ENCODE data around the gene CDH6. TPM values are rescaled to one million over a fixed set of nuclear protein-coding genes. Genes with fewer than 3 reads are reported as not detected.

The CDH6 gene
- total RNA-seq = not detected

- DNase-seq (peak; percentile 7), ATAC-seq (no peak)
- ChIA-PET POLR2A (no interaction called here), CTCF (interaction anchor here (1.2 kb wide), 1 partner anchor 8 kb away, joined by 3 read pairs; no protein-coding TSS in a partner anchor)
- H3K4me3 Mint-ChIP-seq = no peak within 1 kb of the TSS
- H3K9me3 Mint-ChIP-seq (ENCODE audit: low read depth) = no peaks in the 10 kb centered on the region
- intact Hi-C loops (cut with DNase I, micrococcal nuclease) = no loop called here
- peaks cover 6% of the 10 kb centered on the region for H3K4me1 Mint-ChIP-seq
- peaks cover 40% of the 10 kb centered on the region for H3K27me3 Mint-ChIP-seq
- no peak within 1 kb of the TSS for H3K27ac Mint-ChIP-seq
- no peaks in the 10 kb centered on the region for H3K36me3 Mint-ChIP-seq (ENCODE audit: low read depth)
Measured at GRCh38 chr5:31193591-31194467, at the start of gene CDH6. Gene CDH6 (plus strand): TSS chr5:31193686. CDS start chr5:31267474, 73,788 bp downstream.

- H3K27me3 Mint-ChIP-seq = no peaks in the 10 kb centered on the region
- ATAC-seq = no peak
- ChIA-PET CTCF (interaction anchor here (0.7 kb wide), 1 partner anchor 66 kb away, joined by 3 read pairs; no protein-coding TSS in a partner anchor), POLR2A (no interaction called here)
- no peak for DNase-seq
- no peak overlapping the region for H3K27ac Mint-ChIP-seq
- no peaks in the 10 kb centered on the region for H3K9me3 Mint-ChIP-seq (ENCODE audit: low read depth)
- intact Hi-C loops (cut with DNase I, micrococcal nuclease) = no loop called here
- H3K36me3 Mint-ChIP-seq (ENCODE audit: low read depth) = no peaks in the 10 kb centered on the region
- H3K4me3 Mint-ChIP-seq = no peak overlapping the region
- no peaks in the 10 kb centered on the region for H3K4me1 Mint-ChIP-seq
Measured at GRCh38 chr5:31144364-31144763, 49.1 kb upstream of the CDH6 start.

GRCh38 chr5:31148959-31149475, 44.5 kb upstream of the CDH6 start:
- ChIA-PET CTCF (no interaction called here), POLR2A (no interaction called here)
- no peaks in the 10 kb centered on the region for H3K4me1 Mint-ChIP-seq
- no peak for ATAC-seq
- peaks cover 1% of the 10 kb centered on the region for H3K9me3 Mint-ChIP-seq (ENCODE audit: low read depth)
- no peaks in the 10 kb centered on the region for H3K36me3 Mint-ChIP-seq (ENCODE audit: low read depth)
- intact Hi-C loops (cut with DNase I, micrococcal nuclease) = no loop called here
- no peaks in the 10 kb centered on the region for H3K27me3 Mint-ChIP-seq
- H3K4me3 Mint-ChIP-seq = no peak overlapping the region
- DNase-seq = no peak
- no peak overlapping the region for H3K27ac Mint-ChIP-seq

- Mint-ChIP-seq H3K27me3 (no peaks in the 10 kb centered on the region), H3K4me3 (no peak overlapping the region), H3K9me3 (ENCODE audit: low read depth) (peaks cover 1% of the 10 kb centered on the region), H3K27ac (no peak overlapping the region), H3K4me1 (no peaks in the 10 kb centered on the region), H3K36me3 (ENCODE audit: low read depth) (no peaks in the 10 kb centered on the region)
- intact Hi-C loops (cut with DNase I, micrococcal nuclease) = no loop called here
- CTCF ChIA-PET = interaction anchor here (1.1 kb wide), 1 partner anchor 10 kb away, joined by 3 read pairs; no protein-coding TSS in a partner anchor
- POLR2A ChIA-PET = no interaction called here
- DNase-seq (no peak), ATAC-seq (no peak)
Measured at GRCh38 chr5:31153521-31153920, 40.0 kb upstream of the CDH6 start.

GRCh38 chr5:31156631-31157160, 36.8 kb upstream of the CDH6 start:
- Mint-ChIP-seq H3K36me3 (ENCODE audit: low read depth) (no peaks in the 10 kb centered on the region), H3K9me3 (ENCODE audit: low read depth) (no peaks in the 10 kb centered on the region), H3K4me1 (no peaks in the 10 kb centered on the region), H3K27me3 (peaks cover 3% of the 10 kb centered on the region), H3K4me3 (no peak overlapping the region), H3K27ac (no peak overlapping the region)
- no peak for ATAC-seq
- ChIA-PET CTCF (no interaction called here), POLR2A (no interaction called here)
- intact Hi-C loops (cut with DNase I, micrococcal nuclease) = no loop called here
- DNase-seq = no peak

- Mint-ChIP-seq H3K27ac (no peak overlapping the region), H3K4me3 (no peak overlapping the region), H3K36me3 (ENCODE audit: low read depth) (no peaks in the 10 kb centered on the region), H3K9me3 (ENCODE audit: low read depth) (no peaks in the 10 kb centered on the region), H3K4me1 (no peaks in the 10 kb centered on the region), H3K27me3 (peaks cover 3% of the 10 kb centered on the region)
- CTCF ChIA-PET = interaction anchor here (0.6 kb wide), 1 partner anchor 62 kb away, joined by 3 read pairs; no protein-coding TSS in a partner anchor
- ATAC-seq (no peak), DNase-seq (no peak)
- intact Hi-C loops (cut with DNase I, micrococcal nuclease) = no loop called here
- POLR2A ChIA-PET = no interaction called here
Measured at GRCh38 chr5:31157720-31158119, 35.8 kb upstream of the CDH6 start.

GRCh38 chr5:31158686-31159085, 34.8 kb upstream of the CDH6 start:
- POLR2A ChIA-PET = no interaction called here
- Mint-ChIP-seq H3K9me3 (ENCODE audit: low read depth) (no peaks in the 10 kb centered on the region), H3K27me3 (peaks cover 3% of the 10 kb centered on the region), H3K4me3 (no peak overlapping the region), H3K4me1 (no peaks in the 10 kb centered on the region), H3K27ac (no peak overlapping the region), H3K36me3 (ENCODE audit: low read depth) (no peaks in the 10 kb centered on the region)
- CTCF ChIA-PET = no interaction called here
- DNase-seq (no peak), ATAC-seq (no peak)
- intact Hi-C loops (cut with DNase I, micrococcal nuclease) = no loop called here

GRCh38 chr5:31161781-31162181, 31.7 kb upstream of the CDH6 start:
- POLR2A ChIA-PET = no interaction called here
- intact Hi-C loops (cut with DNase I, micrococcal nuclease) = no loop called here
- Mint-ChIP-seq H3K4me1 (no peaks in the 10 kb centered on the region), H3K27me3 (peaks cover 5% of the 10 kb centered on the region), H3K4me3 (no peak overlapping the region), H3K27ac (no peak overlapping the region), H3K36me3 (ENCODE audit: low read depth) (no peaks in the 10 kb centered on the region), H3K9me3 (ENCODE audit: low read depth) (no peaks in the 10 kb centered on the region)
- no peak for DNase-seq
- ATAC-seq = no peak
- CTCF ChIA-PET = no interaction called here

GRCh38 chr5:31165729-31166128, 27.8 kb upstream of the CDH6 start:
- H3K4me1 Mint-ChIP-seq = no peaks in the 10 kb centered on the region
- intact Hi-C loops (cut with DNase I, micrococcal nuclease) = no loop called here
- ATAC-seq (no peak), DNase-seq (no peak)
- H3K27me3 Mint-ChIP-seq = peaks cover 2% of the 10 kb centered on the region
- H3K9me3 Mint-ChIP-seq (ENCODE audit: low read depth) = no peaks in the 10 kb centered on the region
- no peak overlapping the region for H3K27ac Mint-ChIP-seq
- ChIA-PET POLR2A (no interaction called here), CTCF (no interaction called here)
- H3K4me3 Mint-ChIP-seq = no peak overlapping the region
- no peaks in the 10 kb centered on the region for H3K36me3 Mint-ChIP-seq (ENCODE audit: low read depth)

- intact Hi-C loops (cut with DNase I, micrococcal nuclease) = no loop called here
- ChIA-PET CTCF (interaction anchor here (1.2 to 1.3 kb wide), 2 partner anchors 17 to 18 kb away, joined by 3 to 6 read pairs; no protein-coding TSS in a partner anchor), POLR2A (no interaction called here)
- Mint-ChIP-seq H3K4me3 (no peak overlapping the region), H3K4me1 (no peaks in the 10 kb centered on the region), H3K27ac (no peak overlapping the region), H3K9me3 (ENCODE audit: low read depth) (no peaks in the 10 kb centered on the region), H3K36me3 (ENCODE audit: low read depth) (no peaks in the 10 kb centered on the region), H3K27me3 (peaks cover 2% of the 10 kb centered on the region)
- no peak for ATAC-seq
- DNase-seq = no peak
Measured at GRCh38 chr5:31169379-31169778, 24.1 kb upstream of the CDH6 start.

GRCh38 chr5:31172881-31173280, 20.6 kb upstream of the CDH6 start:
- Mint-ChIP-seq H3K4me3 (no peak overlapping the region), H3K9me3 (ENCODE audit: low read depth) (no peaks in the 10 kb centered on the region), H3K27ac (no peak overlapping the region), H3K4me1 (no peaks in the 10 kb centered on the region), H3K27me3 (no peaks in the 10 kb centered on the region), H3K36me3 (ENCODE audit: low read depth) (no peaks in the 10 kb centered on the region)
- no peak for ATAC-seq
- intact Hi-C loops (cut with DNase I, micrococcal nuclease) = no loop called here
- no peak for DNase-seq
- CTCF ChIA-PET = interaction anchor here (1.5 kb wide), 1 partner anchor 14 kb away, joined by 5 read pairs; no protein-coding TSS in a partner anchor
- POLR2A ChIA-PET = no interaction called here

GRCh38 chr5:31173614-31174013, 19.9 kb upstream of the CDH6 start:
- POLR2A ChIA-PET = no interaction called here
- no peaks in the 10 kb centered on the region for H3K9me3 Mint-ChIP-seq (ENCODE audit: low read depth)
- intact Hi-C loops (cut with DNase I, micrococcal nuclease) = no loop called here
- no peak overlapping the region for H3K4me3 Mint-ChIP-seq
- CTCF ChIA-PET = interaction anchor here (1.5 kb wide), 1 partner anchor 13 kb away, joined by 5 read pairs; no protein-coding TSS in a partner anchor
- H3K27ac Mint-ChIP-seq = no peak overlapping the region
- ATAC-seq = no peak
- H3K27me3 Mint-ChIP-seq = no peaks in the 10 kb centered on the region
- no peaks in the 10 kb centered on the region for H3K4me1 Mint-ChIP-seq
- no peaks in the 10 kb centered on the region for H3K36me3 Mint-ChIP-seq (ENCODE audit: low read depth)
- DNase-seq = no peak

Measured in activated CD4-positive, alpha-beta T cell treated with anti-CD3 and anti-CD28 coated beads for 36 hours (primary cell).